GM19328 (cell line): ENCODE results near the gene WFIKKN1.
A peak's percentile ranks its signal among the peaks of the same experiment; 100 is the strongest.

Experiments used
- ATAC-seq: cut with Tn5 transposase; IDR thresholded peaks from one replicate; pipeline ENCODE4 v1.9.1; 2021; ENCODE audit warnings: mild to moderate bottlenecking, moderate library complexity; ENCODE audit not compliant: unreplicated experiment

Gene WFIKKN1

GRCh38 chr16:652454-653305, 21.9 kb downstream of the WFIKKN1 start:
- ATAC-seq: no peak

GRCh38 chr16:654034-654433, 23.2 kb downstream of the WFIKKN1 start:
- no peak for ATAC-seq

- no peak for ATAC-seq
Observed at GRCh38 chr16:657487-657886, 26.7 kb downstream of the WFIKKN1 start.

- ATAC-seq: no peak
Observed at GRCh38 chr16:658679-659571, 28.1 kb downstream of the WFIKKN1 start.

GRCh38 chr16:659618-660017, 28.8 kb downstream of the WFIKKN1 start:
- ATAC-seq: no peak

- ATAC-seq: no peak
Observed at GRCh38 chr16:660132-660458, 29.3 kb downstream of the WFIKKN1 start.

- peak; percentile 47 for ATAC-seq
Observed at GRCh38 chr16:660459-661183, 29.8 kb downstream of the WFIKKN1 start.

- peak; percentile 5 for ATAC-seq
Observed at GRCh38 chr16:661184-661821, 30.5 kb downstream of the WFIKKN1 start.

GRCh38 chr16:662095-662494, 31.3 kb downstream of the WFIKKN1 start:
- ATAC-seq: no peak

- ATAC-seq: no peak
Observed at GRCh38 chr16:662597-662996, 31.8 kb downstream of the WFIKKN1 start.

GRCh38 chr16:666572-666971, 35.8 kb downstream of the WFIKKN1 start:
- ATAC-seq: no peak

GRCh38 chr16:667113-667779, 36.5 kb downstream of the WFIKKN1 start:
- ATAC-seq: no peak

- peak; percentile 88 for ATAC-seq
Observed at GRCh38 chr16:667780-668518, 37.2 kb downstream of the WFIKKN1 start, which contains the start of gene RHOT2. RHOT2 (plus strand) TSS chr16:668132; CDS start chr16:668200, 68 bp downstream.

- no peak for ATAC-seq
Observed at GRCh38 chr16:668519-669171, 37.9 kb downstream of the WFIKKN1 start.

- ATAC-seq: no peak
Observed at GRCh38 chr16:669666-670065, 38.9 kb downstream of the WFIKKN1 start.

- ATAC-seq: no peak
Observed at GRCh38 chr16:670485-671352, 39.9 kb downstream of the WFIKKN1 start.

GRCh38 chr16:671353-672131, 40.8 kb downstream of the WFIKKN1 start:
- ATAC-seq: no peak
